Brain microvascular endothelial cell (primary cell): ENCODE measurements around the gene MRPL43.
A peak's percentile ranks its signal among the peaks of the same experiment; 100 is the strongest.

Experiments
- DNase-seq: peaks from one replicate; pipeline ENCODE4 v3.0.0-alpha.2; 2020
- H3K27ac ChIP-seq: fragments of 250-450 bp; sonication (Bioruptor Pico); 2 replicates; pipeline ENCODE4 v1.5.1; 2020; ENCODE audit warnings: mild to moderate bottlenecking, moderate library complexity
- H3K27me3 ChIP-seq: fragments of 250-450 bp; sonication (Bioruptor Pico); replicated peaks from 2 replicates; pipeline ENCODE4 v1.5.1; 2020; ENCODE audit warnings: mild to moderate bottlenecking
- H3K36me3 ChIP-seq: fragments of 250-450 bp; sonication (Bioruptor Pico); replicated peaks from 2 replicates; pipeline ENCODE4 v1.5.1; 2020; ENCODE audit warnings: mild to moderate bottlenecking
- H3K4me3 ChIP-seq: 2 replicates; pipeline ENCODE4 v1.5.1; 2011; ENCODE audit warnings: low read depth, mild to moderate bottlenecking, control low read depth, low read length, moderate library complexity
- CTCF ChIP-seq: IDR thresholded peaks from 2 replicates; pipeline ENCODE4 v1.5.1; 2011; ENCODE audit warnings: low read depth, mild to moderate bottlenecking, moderate library complexity, low read length, control low read depth, inconsistent platforms; ENCODE audit errors: missing control alignments
- in situ Hi-C: cut with HindIII; loops from 2 replicates; pipeline ENCODE4 v1.10.0; 2017; ENCODE audit warnings: low sequenced_read_pairs, low pct_ligation_motif_present

The MRPL43 gene

DNA sequence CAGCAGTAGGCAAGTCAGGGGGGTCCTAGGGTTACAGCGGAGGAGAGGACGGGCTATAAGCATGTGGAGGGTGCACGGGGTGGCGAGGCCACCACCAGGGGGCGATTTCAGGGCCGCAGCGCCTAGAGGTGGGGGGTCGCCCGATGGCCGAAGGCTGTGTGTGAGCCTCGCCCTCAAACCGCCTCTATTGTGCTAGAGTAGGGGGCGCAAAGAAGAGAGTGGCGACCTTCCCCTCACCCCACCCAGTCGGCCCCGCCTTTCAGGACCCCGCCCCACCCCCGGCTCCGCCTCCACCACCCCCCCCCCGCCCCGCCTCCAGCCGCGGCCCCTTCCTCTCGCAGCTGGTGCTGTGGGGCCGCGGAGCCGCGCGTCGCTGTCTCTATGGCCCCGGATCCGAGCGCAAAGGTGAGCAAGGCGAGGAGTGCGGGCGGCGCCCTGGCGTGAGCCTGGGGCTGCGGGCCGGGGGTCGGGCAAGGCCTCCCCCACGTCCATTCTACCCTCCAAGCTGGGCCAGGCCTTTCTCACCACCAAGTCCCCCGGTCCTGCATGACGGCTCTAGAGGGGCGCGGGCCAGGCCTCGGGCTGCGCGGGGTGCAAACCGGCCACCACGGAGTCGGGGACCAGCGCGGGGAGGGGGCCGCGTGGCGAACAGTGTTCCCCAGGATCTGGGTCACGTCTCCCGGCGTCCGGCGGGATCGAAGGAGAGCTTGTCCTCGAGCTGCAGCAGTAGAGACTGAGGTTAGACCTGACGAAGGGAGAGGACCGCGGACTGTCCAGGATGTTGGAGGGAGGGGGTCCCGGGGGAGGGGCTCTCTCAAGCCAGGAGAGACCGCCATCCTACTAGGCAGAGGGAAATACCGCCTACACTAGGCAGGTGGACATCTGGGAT, 17.9 kb downstream of the MRPL43 start, which contains the start of gene SEMA4G:
SEMA4G (plus strand) TSS at position 318 of the 889 bp plus-strand sequence. CDS start 3,409 bp downstream, outside the sequence.
- no peak within 1 kb of the TSS for H3K27ac ChIP-seq
- in situ Hi-C loops, result no loop called here
- TF ChIP-seq CTCF, result peak; percentile 94
- no peaks in the 10 kb centered on the region for H3K27me3 ChIP-seq
- peaks cover 9% of the 10 kb centered on the region for H3K36me3 ChIP-seq
- peak; percentile 16 for DNase-seq
- H3K4me3 ChIP-seq, result peak within 1 kb of the TSS; percentile 62

DNA sequence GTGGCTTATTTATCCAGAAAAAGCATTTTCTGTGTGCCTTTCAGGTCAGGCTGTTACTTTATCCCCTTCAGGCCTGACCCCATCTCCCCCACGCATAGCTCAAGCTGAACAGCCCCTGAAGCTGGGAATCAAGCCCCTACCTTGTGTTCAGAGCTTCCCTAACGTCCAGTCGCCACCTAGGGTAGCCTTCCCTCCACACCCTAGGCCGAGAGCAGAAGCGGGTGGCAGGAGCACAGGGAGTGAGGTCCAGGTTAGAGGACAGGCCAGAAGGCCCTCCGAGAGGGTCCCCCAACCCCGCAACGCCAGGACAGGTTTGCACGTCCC, 18.5 kb downstream of the MRPL43 start:
- H3K27me3 ChIP-seq, result no peaks in the 10 kb centered on the region
- DNase-seq, result no peak
- peaks cover 9% of the 10 kb centered on the region for H3K36me3 ChIP-seq
- H3K27ac ChIP-seq, result no peak overlapping the region
- no peak for TF ChIP-seq CTCF
- in situ Hi-C loops, result no loop called here
- H3K4me3 ChIP-seq, result peak overlapping the region; percentile 62

DNA sequence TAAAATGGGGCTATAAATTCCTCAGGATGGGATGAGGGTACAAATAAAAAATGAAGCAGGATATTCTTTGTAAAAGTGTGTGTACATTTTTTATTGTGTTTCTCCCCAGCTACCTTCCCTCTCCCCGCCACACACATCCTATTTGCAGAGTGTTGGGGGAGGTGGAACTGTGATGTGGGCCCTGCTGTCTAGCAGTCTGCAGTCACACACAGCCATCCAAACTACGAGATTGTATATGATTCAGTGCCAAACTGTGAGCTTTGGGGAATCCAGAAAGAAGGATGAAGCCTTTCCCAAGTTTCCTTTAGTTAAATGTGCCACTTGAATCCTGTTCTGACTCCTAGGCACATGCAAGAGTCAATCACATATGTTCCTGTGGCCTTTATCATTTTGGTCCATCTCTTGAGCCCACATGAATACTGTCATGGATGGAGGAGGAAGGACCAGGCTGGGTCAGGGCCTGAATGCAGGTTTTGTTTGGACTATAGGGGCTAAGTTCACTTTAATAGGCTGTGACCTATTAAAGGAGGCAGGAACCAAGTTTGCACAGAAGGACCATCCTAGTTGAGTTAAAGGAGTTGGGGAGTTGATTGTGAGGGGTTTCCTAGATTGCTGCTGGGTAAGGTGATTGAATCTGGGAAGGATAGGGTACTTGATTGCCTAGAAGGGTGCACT, 19.1 kb downstream of the MRPL43 start:
- DNase-seq, result no peak
- H3K4me3 ChIP-seq, result no peak overlapping the region
- no peak for TF ChIP-seq CTCF
- no peak overlapping the region for H3K27ac ChIP-seq
- in situ Hi-C loops, result no loop called here
- H3K27me3 ChIP-seq, result no peaks in the 10 kb centered on the region
- peaks cover 12% of the 10 kb centered on the region for H3K36me3 ChIP-seq

DNA sequence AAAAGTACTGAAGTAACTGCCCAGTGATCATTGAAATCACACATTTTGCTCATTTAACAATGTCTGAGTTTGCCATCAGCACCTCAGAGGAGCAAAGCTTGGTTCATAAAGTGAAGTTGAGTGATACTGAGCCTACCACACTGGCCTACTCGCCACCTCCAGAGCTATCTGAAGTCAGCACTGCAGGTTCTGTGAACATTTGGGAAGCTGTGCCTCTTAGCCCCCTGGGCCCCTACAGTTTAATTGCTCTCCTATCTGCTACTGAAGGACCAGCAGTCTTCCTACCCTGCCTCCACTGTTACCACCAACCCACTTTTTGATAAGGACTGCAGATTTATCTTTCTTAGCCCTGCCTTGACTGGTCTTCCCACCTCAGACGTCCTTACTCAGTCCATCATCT, 20.0 kb downstream of the MRPL43 start:
- H3K27me3 ChIP-seq, result no peaks in the 10 kb centered on the region
- H3K27ac ChIP-seq, result no peak overlapping the region
- in situ Hi-C loops, result no loop called here
- peaks cover 18% of the 10 kb centered on the region for H3K36me3 ChIP-seq
- H3K4me3 ChIP-seq, result no peak overlapping the region
- DNase-seq, result no peak
- TF ChIP-seq CTCF, result no peak

DNA sequence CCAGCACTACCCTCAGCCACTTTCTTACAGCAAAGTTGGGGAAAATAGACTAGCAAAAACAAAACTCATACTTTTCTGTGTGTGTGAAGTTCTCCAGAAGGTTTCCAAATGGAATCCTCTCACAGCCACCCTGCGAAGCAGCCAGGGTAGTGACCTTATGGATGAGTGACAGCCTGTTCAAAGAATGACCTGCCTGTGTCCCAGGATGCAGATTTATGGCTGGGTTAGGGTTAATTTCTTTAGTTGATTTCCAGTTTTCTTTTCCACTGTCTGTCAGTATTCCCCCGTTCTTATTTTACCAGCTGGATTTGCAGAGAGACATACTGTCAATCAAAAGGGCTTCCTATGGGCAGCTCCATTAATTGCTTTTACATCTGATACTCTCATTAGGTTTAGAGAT, 20.4 kb downstream of the MRPL43 start:
- Histone ChIP-seq H3K27me3 (no peaks in the 10 kb centered on the region), H3K36me3 (peaks cover 18% of the 10 kb centered on the region), H3K27ac (no peak overlapping the region), H3K4me3 (no peak overlapping the region)
- no peak for DNase-seq
- in situ Hi-C loops, result no loop called here
- no peak for TF ChIP-seq CTCF
